ENCODE measurements around the gene COLEC11. TPM values are rescaled to one million over a fixed set of nuclear protein-coding genes. Genes with fewer than 3 reads are reported as not detected.

Gene COLEC11
- total RNA-seq, 1 donor from 2014 or later: not detected

DNA sequence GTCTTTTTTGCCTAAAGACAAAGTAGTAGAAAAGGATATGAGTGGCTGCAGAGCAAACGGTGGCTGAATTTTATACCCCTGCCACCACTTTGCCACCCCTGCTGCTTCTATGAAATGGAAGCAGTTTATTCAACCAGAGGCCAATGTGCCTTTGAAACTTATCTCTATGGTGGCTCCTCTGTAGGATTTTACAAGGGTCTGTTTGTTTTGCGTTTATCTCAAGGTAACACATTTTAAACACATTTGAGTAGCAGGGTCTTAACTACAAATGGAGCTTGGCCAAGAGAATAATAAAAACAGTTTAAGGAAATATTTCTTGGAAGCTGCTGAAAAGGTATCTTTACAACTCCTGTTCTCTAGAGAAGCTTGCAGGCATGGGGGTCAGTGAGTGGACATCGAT, 69.2 kb downstream of the COLEC11 start:
- H3K4me3 ChIP-seq: no peak overlapping the region
- no peaks in the 10 kb centered on the region for H3K4me1 ChIP-seq
- H3K27me3 ChIP-seq: no peaks in the 10 kb centered on the region
- TF ChIP-seq POLR2A (IDR thresholded peaks at IDR 0.05): no peak
- TF ChIP-seq POLR2AphosphoS5 (IDR thresholded peaks at IDR 0.05; ENCODE audit: insufficient read depth in 1 of 2, low read depth in 1 of 2): no peak
- TF ChIP-seq, protein P1, sequence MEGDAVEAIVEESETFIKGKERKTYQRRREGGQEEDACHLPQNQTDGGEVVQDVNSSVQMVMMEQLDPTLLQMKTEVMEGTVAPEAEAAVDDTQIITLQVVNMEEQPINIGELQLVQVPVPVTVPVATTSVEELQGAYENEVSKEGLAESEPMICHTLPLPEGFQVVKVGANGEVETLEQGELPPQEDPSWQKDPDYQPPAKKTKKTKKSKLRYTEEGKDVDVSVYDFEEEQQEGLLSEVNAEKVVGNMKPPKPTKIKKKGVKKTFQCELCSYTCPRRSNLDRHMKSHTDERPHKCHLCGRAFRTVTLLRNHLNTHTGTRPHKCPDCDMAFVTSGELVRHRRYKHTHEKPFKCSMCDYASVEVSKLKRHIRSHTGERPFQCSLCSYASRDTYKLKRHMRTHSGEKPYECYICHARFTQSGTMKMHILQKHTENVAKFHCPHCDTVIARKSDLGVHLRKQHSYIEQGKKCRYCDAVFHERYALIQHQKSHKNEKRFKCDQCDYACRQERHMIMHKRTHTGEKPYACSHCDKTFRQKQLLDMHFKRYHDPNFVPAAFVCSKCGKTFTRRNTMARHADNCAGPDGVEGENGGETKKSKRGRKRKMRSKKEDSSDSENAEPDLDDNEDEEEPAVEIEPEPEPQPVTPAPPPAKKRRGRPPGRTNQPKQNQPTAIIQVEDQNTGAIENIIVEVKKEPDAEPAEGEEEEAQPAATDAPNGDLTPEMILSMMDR (IDR thresholded peaks at IDR 0.05): no peak
- H3K27ac ChIP-seq: no peak overlapping the region
- no peak for DNase-seq (ENCODE audit: extremely low spot score in 2 of 2)
- no peaks in the 10 kb centered on the region for H3K36me3 ChIP-seq
- no peaks in the 10 kb centered on the region for H3K9me3 ChIP-seq
- intact Hi-C loops (cut with DNase I): no loop called here

DNA sequence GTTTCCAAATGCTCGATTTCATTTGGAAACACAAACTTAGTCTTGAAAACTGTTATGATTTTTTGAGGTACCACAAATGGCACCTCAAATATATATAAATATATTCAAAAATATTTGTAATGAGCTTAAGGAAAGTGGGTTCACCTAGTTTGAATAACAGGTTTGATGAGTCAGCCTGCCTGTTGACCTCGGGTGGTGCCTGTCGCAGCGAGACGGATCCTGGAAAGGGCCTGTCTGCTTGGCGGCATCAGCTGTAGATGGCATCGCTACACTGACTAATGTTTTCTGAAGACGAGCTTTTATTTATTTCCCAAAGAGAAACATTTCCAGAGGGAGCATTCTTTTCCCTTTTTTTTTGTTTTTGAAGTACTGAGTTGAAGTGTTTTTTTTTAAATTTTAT, 70.0 kb downstream of the COLEC11 start:
- no peaks in the 10 kb centered on the region for H3K36me3 ChIP-seq
- H3K4me3 ChIP-seq: no peak overlapping the region
- H3K9me3 ChIP-seq: no peaks in the 10 kb centered on the region
- DNase-seq (ENCODE audit: extremely low spot score in 2 of 2): peak in 1 of 2 donors; percentile 14
- H3K4me1 ChIP-seq: no peaks in the 10 kb centered on the region
- TF ChIP-seq, protein P1 (IDR thresholded peaks at IDR 0.05): no peak
- TF ChIP-seq POLR2A (IDR thresholded peaks at IDR 0.05) (no peak), POLR2AphosphoS5 (IDR thresholded peaks at IDR 0.05; ENCODE audit: insufficient read depth in 1 of 2, low read depth in 1 of 2) (no peak)
- H3K27ac ChIP-seq: no peak overlapping the region
- intact Hi-C loops (cut with DNase I): no loop called here
- H3K27me3 ChIP-seq: no peaks in the 10 kb centered on the region

GRCh38 chr2:3665886-3666612, 71.1 kb downstream of the COLEC11 start:
- Histone ChIP-seq H3K27me3 (no peaks in the 10 kb centered on the region), H3K36me3 (no peaks in the 10 kb centered on the region), H3K4me1 (no peaks in the 10 kb centered on the region), H3K9me3 (no peaks in the 10 kb centered on the region), H3K4me3 (no peak overlapping the region), H3K27ac (no peak overlapping the region)
- DNase-seq (ENCODE audit: extremely low spot score in 2 of 2): peak; percentile 71 to 82
- TF ChIP-seq POLR2A (IDR thresholded peaks at IDR 0.05) (no peak), POLR2AphosphoS5 (IDR thresholded peaks at IDR 0.05; ENCODE audit: insufficient read depth in 1 of 2, low read depth in 1 of 2) (no peak)
- TF ChIP-seq, protein P1 (IDR thresholded peaks at IDR 0.05): no peak
- intact Hi-C loops (cut with DNase I): no loop called here

- H3K4me3 ChIP-seq: no peak overlapping the region
- H3K4me1 ChIP-seq: no peaks in the 10 kb centered on the region
- H3K27me3 ChIP-seq: no peaks in the 10 kb centered on the region
- no peaks in the 10 kb centered on the region for H3K9me3 ChIP-seq
- intact Hi-C loops (cut with DNase I): no loop called here
- peak in 1 of 2 donors; percentile 74 for DNase-seq (ENCODE audit: extremely low spot score in 2 of 2)
- TF ChIP-seq POLR2AphosphoS5 (IDR thresholded peaks at IDR 0.05; ENCODE audit: insufficient read depth in 1 of 2, low read depth in 1 of 2): no peak
- TF ChIP-seq, protein P1 (IDR thresholded peaks at IDR 0.05): no peak
- TF ChIP-seq POLR2A (IDR thresholded peaks at IDR 0.05): no peak
- H3K27ac ChIP-seq: no peak overlapping the region
- H3K36me3 ChIP-seq: no peaks in the 10 kb centered on the region
Measured at GRCh38 chr2:3666613-3666975, 71.7 kb downstream of the COLEC11 start.

DNA sequence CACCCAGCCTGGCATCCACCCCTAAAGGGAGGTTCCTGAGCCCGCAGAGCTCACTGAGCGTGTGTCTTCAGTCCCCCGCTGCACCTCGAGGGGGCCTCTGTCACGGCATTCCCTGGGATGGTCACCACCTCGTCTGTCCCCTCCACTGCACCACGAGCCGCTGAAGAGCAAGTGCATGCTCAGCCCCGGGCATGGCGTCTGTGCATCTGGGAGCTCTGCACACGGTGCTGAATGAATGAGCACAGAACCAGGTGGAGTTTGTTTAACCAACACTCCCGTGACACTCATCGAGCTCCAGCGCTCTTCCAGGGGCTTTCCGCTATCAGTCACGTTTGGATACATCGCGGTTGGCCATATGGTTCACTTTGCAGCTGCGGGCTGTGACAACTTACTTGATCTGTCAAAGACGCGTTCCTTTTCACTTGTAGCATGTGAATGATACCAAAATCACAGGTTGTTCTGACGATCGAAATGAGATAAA, 72.3 kb downstream of the COLEC11 start:
- Histone ChIP-seq H3K36me3 (no peaks in the 10 kb centered on the region), H3K9me3 (no peaks in the 10 kb centered on the region), H3K4me3 (no peak overlapping the region), H3K27ac (no peak overlapping the region), H3K27me3 (no peaks in the 10 kb centered on the region), H3K4me1 (no peaks in the 10 kb centered on the region)
- TF ChIP-seq, protein P1 (IDR thresholded peaks at IDR 0.05): no peak
- TF ChIP-seq POLR2AphosphoS5 (IDR thresholded peaks at IDR 0.05; ENCODE audit: insufficient read depth in 1 of 2, low read depth in 1 of 2): no peak
- no peak for TF ChIP-seq POLR2A (IDR thresholded peaks at IDR 0.05)
- peak; percentile 62 to 85 for DNase-seq (ENCODE audit: extremely low spot score in 2 of 2)
- intact Hi-C loops (cut with DNase I): no loop called here
